Prostate gland (tissue), 2 donors: Measurements from ENCODE around the gene BIRC7.

Source experiments
- POLR2A ChIP-seq: fragments of 450-650 bp; IDR thresholded peaks from one replicate; pipeline ENCODE4 v1.6.1; 2016; ENCODE audit warnings: antibody characterized with exemption, mild to moderate bottlenecking
- TF ChIP-seq, protein P1 (sequence below), 4 experiments: fragments of 200-600 bp in 2 of 4; fragments of 450-650 bp in 2 of 4; sonication (generic) in 2 of 4; IDR thresholded peaks; 1 replicate in 3 of 4; 2 replicates in 1 of 4; pipeline ENCODE4 v1.5.1; 2016 to 2019; ENCODE audit warnings: antibody characterized with exemption in 4 of 4, mild to moderate bottlenecking in 2 of 4, moderate library complexity in 2 of 4

DNA sequence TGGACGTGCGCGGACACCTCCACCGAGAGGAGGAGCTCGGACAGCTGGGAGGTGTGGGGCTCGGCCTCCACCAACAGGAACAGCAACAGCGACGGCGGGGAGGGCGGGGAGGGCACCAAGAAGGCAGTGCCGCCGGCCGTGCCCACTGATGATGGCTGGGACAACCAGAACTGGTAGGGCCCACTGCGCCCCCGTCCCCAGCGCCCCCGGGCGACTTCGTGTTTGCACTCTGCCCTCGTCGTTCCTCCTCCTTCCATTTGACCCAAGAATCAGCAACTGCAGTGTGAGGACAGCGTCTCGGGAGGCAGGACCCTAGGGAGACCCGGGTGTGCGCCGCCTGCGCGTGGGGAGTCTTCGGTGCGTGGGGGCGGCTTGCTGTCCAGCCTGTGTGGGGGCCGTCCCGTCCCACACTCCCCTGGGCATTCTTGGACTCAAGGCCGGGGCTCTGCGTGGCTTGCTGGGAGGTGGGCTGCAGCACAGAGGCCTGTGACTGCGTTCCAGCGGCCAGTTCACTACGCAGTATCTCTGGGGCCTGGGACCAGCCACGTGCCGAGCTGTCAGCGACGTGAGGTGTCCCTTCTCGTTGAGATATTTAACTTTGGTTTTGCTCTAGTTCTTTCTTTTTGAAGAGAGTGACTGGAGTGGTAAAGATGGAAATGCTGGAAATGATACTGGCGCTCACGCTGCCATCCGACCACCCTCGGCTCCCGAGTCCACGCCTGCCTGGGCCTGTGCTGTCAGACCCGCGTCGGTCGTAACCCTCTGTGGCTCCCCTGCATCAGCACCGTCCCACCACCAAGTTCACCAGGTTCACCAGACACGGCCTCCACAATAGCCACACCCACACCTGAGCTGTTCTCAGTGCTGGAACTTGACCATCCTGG is 52.2 kb downstream of the BIRC7 start:
- TF ChIP-seq, protein P1, sequence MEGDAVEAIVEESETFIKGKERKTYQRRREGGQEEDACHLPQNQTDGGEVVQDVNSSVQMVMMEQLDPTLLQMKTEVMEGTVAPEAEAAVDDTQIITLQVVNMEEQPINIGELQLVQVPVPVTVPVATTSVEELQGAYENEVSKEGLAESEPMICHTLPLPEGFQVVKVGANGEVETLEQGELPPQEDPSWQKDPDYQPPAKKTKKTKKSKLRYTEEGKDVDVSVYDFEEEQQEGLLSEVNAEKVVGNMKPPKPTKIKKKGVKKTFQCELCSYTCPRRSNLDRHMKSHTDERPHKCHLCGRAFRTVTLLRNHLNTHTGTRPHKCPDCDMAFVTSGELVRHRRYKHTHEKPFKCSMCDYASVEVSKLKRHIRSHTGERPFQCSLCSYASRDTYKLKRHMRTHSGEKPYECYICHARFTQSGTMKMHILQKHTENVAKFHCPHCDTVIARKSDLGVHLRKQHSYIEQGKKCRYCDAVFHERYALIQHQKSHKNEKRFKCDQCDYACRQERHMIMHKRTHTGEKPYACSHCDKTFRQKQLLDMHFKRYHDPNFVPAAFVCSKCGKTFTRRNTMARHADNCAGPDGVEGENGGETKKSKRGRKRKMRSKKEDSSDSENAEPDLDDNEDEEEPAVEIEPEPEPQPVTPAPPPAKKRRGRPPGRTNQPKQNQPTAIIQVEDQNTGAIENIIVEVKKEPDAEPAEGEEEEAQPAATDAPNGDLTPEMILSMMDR (IDR thresholded peaks at IDR 0.05), result no peak
- TF ChIP-seq POLR2A, result no peak
